ENCODE results near the gene TMC7. TPM values are rescaled to one million over a fixed set of nuclear protein-coding genes. Genes with fewer than 3 reads are reported as not detected.
"Not testable (repeated sequence)": the region's sequence is repeated elsewhere in the genome, so short reads cannot be mapped to it uniquely, and the experiment has no call there.

Gene TMC7
- total RNA-seq, 1 experiment from 2014 or later: 5.2 TPM

GRCh38 chr16:18953547-18953946 is 30.2 kb upstream of the TMC7 start:
- no peaks in the 10 kb centered on the region for H3K4me1 ChIP-seq (ENCODE audit: control insufficient read depth in 1 of 2, insufficient read depth in 2 of 2, low read length in 2 of 2)
- no peaks in the 10 kb centered on the region for H3K9me3 ChIP-seq (ENCODE audit: control insufficient read depth in 1 of 2, insufficient read depth in 1 of 2, low read depth in 1 of 2, low read length in 2 of 2)
- TF ChIP-seq EGR1 (IDR thresholded peaks at IDR 0.05; ENCODE audit: low read depth) (no peak), EZH2phosphoT487 (IDR thresholded peaks at IDR 0.05; ENCODE audit: borderline replicate concordance) (no peak)
- ChIA-PET CTCF (no interaction called here), RAD21 (ENCODE audit: low non-redundant PET in 1 of 2, low total read pairs in 2 of 2, uncharacterized antibody in 2 of 2, unreplicated experiment in 2 of 2) (no interaction called here), POLR2A (interaction anchor here (1.4 kb wide), 1 partner anchor 152 kb away, joined by 3 read pairs; the partner anchor contains the start of gene ARL6IP1)
- no peak overlapping the region for H2AFZ ChIP-seq (ENCODE audit: low read depth, low read length, poor library complexity, severe bottlenecking)
- intact Hi-C loops (cut with micrococcal nuclease): no loop called here
- no peak overlapping the region for H3K27ac ChIP-seq (ENCODE audit: low read depth, low read length)
- no peaks in the 10 kb centered on the region for H3K27me3 ChIP-seq (ENCODE audit: insufficient read depth, low read length)
- no peaks in the 10 kb centered on the region for H3K9me2 ChIP-seq (ENCODE audit: insufficient read depth)
- ATAC-seq (no peak), DNase-seq (ENCODE audit: low read depth, low spot score) (no peak)
- H3K79me2 ChIP-seq (ENCODE audit: insufficient read depth, low read length): no peaks in the 10 kb centered on the region
- H4K20me1 ChIP-seq (ENCODE audit: insufficient read depth): no peaks in the 10 kb centered on the region
- no peak overlapping the region for H3K9ac ChIP-seq (ENCODE audit: low read length)
- no peaks in the 10 kb centered on the region for H3K36me3 ChIP-seq (ENCODE audit: control insufficient read depth in 1 of 2, insufficient read depth in 2 of 2, low read length in 2 of 2)
- no peak overlapping the region for H3K4me3 ChIP-seq (replicated peaks in 1 of 2; ENCODE audit: low read depth in 1 of 2, low read length in 2 of 2)
- BruUV-seq (replicated peaks): no TSS peak
- H3K4me2 ChIP-seq (ENCODE audit: low read length): no peak overlapping the region

- H2AFZ ChIP-seq (ENCODE audit: low read depth, low read length, poor library complexity, severe bottlenecking): not testable (repeated sequence)
These were observed 27.7 kb upstream of the TMC7 start for GRCh38 chr16:18955874-18956580.

GRCh38 chr16:18956658-18957241 is 27.0 kb upstream of the TMC7 start:
- H3K27ac ChIP-seq (ENCODE audit: low read depth, low read length); CTCF ChIA-PET; H3K9me2 ChIP-seq (ENCODE audit: insufficient read depth): not testable (repeated sequence)

More at GRCh38 chr16:18955874-18956580, 27.7 kb upstream of the TMC7 start:
- H3K27me3 ChIP-seq (ENCODE audit: insufficient read depth, low read length); intact Hi-C loops (cut with micrococcal nuclease); H3K4me3 ChIP-seq (replicated peaks in 1 of 2; ENCODE audit: low read depth in 1 of 2, low read length in 2 of 2); H3K4me2 ChIP-seq (ENCODE audit: low read length); H3K36me3 ChIP-seq (ENCODE audit: control insufficient read depth in 1 of 2, insufficient read depth in 2 of 2, low read length in 2 of 2); RAD21 ChIA-PET (ENCODE audit: low non-redundant PET in 1 of 2, low total read pairs in 2 of 2, uncharacterized antibody in 2 of 2, unreplicated experiment in 2 of 2); H3K9ac ChIP-seq (ENCODE audit: low read length); ATAC-seq; H3K4me1 ChIP-seq (ENCODE audit: control insufficient read depth in 1 of 2, insufficient read depth in 2 of 2, low read length in 2 of 2); H3K9me3 ChIP-seq (ENCODE audit: control insufficient read depth in 1 of 2, insufficient read depth in 1 of 2, low read depth in 1 of 2, low read length in 2 of 2); CTCF ChIA-PET; H4K20me1 ChIP-seq (ENCODE audit: insufficient read depth); BruUV-seq (replicated peaks); DNase-seq (ENCODE audit: low read depth, low spot score); H3K79me2 ChIP-seq (ENCODE audit: insufficient read depth, low read length); H3K9me2 ChIP-seq (ENCODE audit: insufficient read depth); H3K27ac ChIP-seq (ENCODE audit: low read depth, low read length): not testable (repeated sequence)
- POLR2A ChIA-PET: interaction anchor here (1.3 kb wide), 1 partner anchor 11 kb away, joined by 3 read pairs; no protein-coding TSS in a partner anchor

More at GRCh38 chr16:18956658-18957241, 27.0 kb upstream of the TMC7 start:
- H3K36me3 ChIP-seq (ENCODE audit: control insufficient read depth in 1 of 2, insufficient read depth in 2 of 2, low read length in 2 of 2); H3K4me3 ChIP-seq (replicated peaks in 1 of 2; ENCODE audit: low read depth in 1 of 2, low read length in 2 of 2); RAD21 ChIA-PET (ENCODE audit: low non-redundant PET in 1 of 2, low total read pairs in 2 of 2, uncharacterized antibody in 2 of 2, unreplicated experiment in 2 of 2); H3K4me1 ChIP-seq (ENCODE audit: control insufficient read depth in 1 of 2, insufficient read depth in 2 of 2, low read length in 2 of 2); BruUV-seq (replicated peaks); DNase-seq (ENCODE audit: low read depth, low spot score); H3K79me2 ChIP-seq (ENCODE audit: insufficient read depth, low read length); H3K9ac ChIP-seq (ENCODE audit: low read length); H3K4me2 ChIP-seq (ENCODE audit: low read length); H4K20me1 ChIP-seq (ENCODE audit: insufficient read depth); H2AFZ ChIP-seq (ENCODE audit: low read depth, low read length, poor library complexity, severe bottlenecking); intact Hi-C loops (cut with micrococcal nuclease); H3K9me3 ChIP-seq (ENCODE audit: control insufficient read depth in 1 of 2, insufficient read depth in 1 of 2, low read depth in 1 of 2, low read length in 2 of 2); POLR2A ChIA-PET; H3K27me3 ChIP-seq (ENCODE audit: insufficient read depth, low read length); ATAC-seq: not testable (repeated sequence)
